GM23248 (cell line): ENCODE results near the gene CSTA. TPM values are rescaled to one million over a fixed set of nuclear protein-coding genes. Genes with fewer than 3 reads are reported as not detected.

ENCODE experiments used
- DNase-seq: peaks from one replicate; pipeline ENCODE4 v3.0.0-alpha.2; 2015
- H2AFZ ChIP-seq: fragments of 200-600 bp; sonication (generic); 2 replicates; pipeline ENCODE4 v1.6.1; 2016; ENCODE audit warnings: antibody characterized with exemption
- H3F3A ChIP-seq: fragments of 200-600 bp; sonication (generic); 2 replicates; pipeline ENCODE4 v1.6.1; 2016; ENCODE audit warnings: mild to moderate bottlenecking, antibody characterized with exemption, mixed run types; ENCODE audit not compliant: insufficient read depth
- H3K27ac ChIP-seq: fragments of 200-600 bp; sonication (generic); 2 replicates; pipeline ENCODE4 v1.5.1; 2016; ENCODE audit warnings: mild to moderate bottlenecking
- H3K27me3 ChIP-seq: fragments of 200-600 bp; sonication (generic); replicated peaks from 2 replicates; pipeline ENCODE4 v1.6.1; 2016; ENCODE audit warnings: mild to moderate bottlenecking; ENCODE audit not compliant: insufficient read depth
- H3K36me3 ChIP-seq: fragments of 200-600 bp; sonication (generic); 2 replicates; pipeline ENCODE4 v1.6.1; 2016; ENCODE audit warnings: low read depth, mild to moderate bottlenecking
- H3K4me1 ChIP-seq: fragments of 200-600 bp; sonication (generic); 2 replicates; pipeline ENCODE4 v1.6.1; 2016; ENCODE audit warnings: mild to moderate bottlenecking; ENCODE audit not compliant: insufficient read depth
- H3K4me2 ChIP-seq: fragments of 200-600 bp; sonication (generic); one replicate; pipeline ENCODE4 v1.6.1; 2016; ENCODE audit warnings: mild to moderate bottlenecking; ENCODE audit not compliant: unreplicated experiment
- H3K4me3 ChIP-seq: fragments of 200-600 bp; sonication (generic); 2 replicates; pipeline ENCODE4 v1.5.1; 2016; ENCODE audit warnings: mild to moderate bottlenecking
- H3K79me2 ChIP-seq: fragments of 200-600 bp; sonication (generic); 2 replicates; pipeline ENCODE4 v1.6.1; 2016; ENCODE audit warnings: mild to moderate bottlenecking; ENCODE audit not compliant: insufficient read depth
- H3K9ac ChIP-seq: fragments of 200-600 bp; sonication (generic); 2 replicates; pipeline ENCODE4 v1.6.1; 2016; ENCODE audit warnings: mild to moderate bottlenecking
- H3K9me2 ChIP-seq: fragments of 200-600 bp; sonication (generic); 2 replicates; pipeline ENCODE4 v1.6.1; 2016; ENCODE audit warnings: mixed run types, mild to moderate bottlenecking, moderate library complexity; ENCODE audit not compliant: insufficient read depth
- H3K9me3 ChIP-seq: fragments of 200-600 bp; sonication (generic); one replicate; pipeline ENCODE4 v1.6.1; 2017; ENCODE audit warnings: low read depth
- H4K20me1 ChIP-seq: fragments of 200-600 bp; sonication (generic); 2 replicates; pipeline ENCODE4 v1.6.0; 2016; ENCODE audit not compliant: insufficient read depth
- EZH2 ChIP-seq: fragments of 200-600 bp; sonication (generic); IDR thresholded peaks from 2 replicates; pipeline ENCODE4 v1.6.1; 2018; ENCODE audit warnings: antibody characterized with exemption, mild to moderate bottlenecking; ENCODE audit not compliant: insufficient read depth, poor library complexity, severe bottlenecking
- EZH2phosphoT487 ChIP-seq: fragments of 200-600 bp; sonication (generic); IDR thresholded peaks from 2 replicates; pipeline ENCODE4 v1.6.1; 2018; ENCODE audit warnings: antibody characterized with exemption, moderate library complexity, mild to moderate bottlenecking, low read depth; ENCODE audit not compliant: insufficient read depth
- WGBS, 2 experiments: methylation state at CpG; one replicate each; pipeline ENCODE4 v1.1.6; 2015 to 2017; ENCODE audit warnings: low lambda C conversion rate in 2 of 2, low coverage in 1 of 2; ENCODE audit errors: missing lambda C conversion rate in 2 of 2; 5-methylcytosine and 5-hydroxymethylcytosine counted together
- in situ Hi-C: fragments of 300-500 bp; cut with MboI; formaldehyde crosslinking; loops from 2 replicates; pipeline ENCODE4 v1.15.0; 2020
- polyA plus RNA-seq: library from polyadenylated mRNA; unstranded; fragments of >200 nt; fragmentation: Nextera tagmentation; extraction: Ambion mirVana; gene quantifications from 2 replicates; pipeline ENCODE4 v1.2.1, GENCODE V29; 2016
- total RNA-seq: library from RNA; depleted of rRNA; stranded (reverse); fragments of >200 nt; shearing (Covaris generic); gene quantifications from 2 replicates; pipeline ENCODE4 v1.2.3, GENCODE V29; 2014

Gene CSTA
- total and polyA plus RNA-seq, 2 experiments from 2014 or later, result 1.8 to 5.3 TPM

- TF ChIP-seq EZH2phosphoT487 (no peak), EZH2 (no peak)
- Histone ChIP-seq H3K27ac (no peak overlapping the region), H3K9me3 (no peaks in the 10 kb centered on the region), H3K79me2 (peaks cover 98% of the 10 kb centered on the region), H3K4me1 (0 out of 2 replicates have a peak, but pooled peaks cover 5% of the 10 kb centered on the region), H3K36me3 (no peaks in the 10 kb centered on the region), H2AFZ (no peak overlapping the region), H3K4me2 (no peak overlapping the region), H3K4me3 (no peak overlapping the region), H4K20me1 (no peaks in the 10 kb centered on the region), H3K9me2 (no peaks in the 10 kb centered on the region), H3F3A (no peaks in the 10 kb centered on the region), H3K9ac (no peak overlapping the region), H3K27me3 (no peaks in the 10 kb centered on the region)
- in situ Hi-C loops, result no loop called here
- DNase-seq, result no peak
- WGBS, 2 experiments, result 97 to 98% methylated on average over 4 of the region's 4 CpGs
These were observed 52.9 kb downstream of the CSTA start for GRCh38 chr3:122377975-122378374.

- Histone ChIP-seq H3K4me3 (peak within 1 kb of the TSS; percentile 97), H4K20me1 (no peaks in the 10 kb centered on the region), H3K4me2 (peak within 1 kb of the TSS; percentile 97), H3K9ac (peak within 1 kb of the TSS; percentile 90), H3K79me2 (peaks cover 87% of the 10 kb centered on the region), H3K9me3 (no peaks in the 10 kb centered on the region), H3F3A (peaks cover 5% of the 10 kb centered on the region; the same call in 1 of the 2 replicates), H3K9me2 (no peaks in the 10 kb centered on the region), H2AFZ (peak within 1 kb of the TSS; percentile 100), H3K27ac (peak within 1 kb of the TSS; percentile 73), H3K27me3 (no peaks in the 10 kb centered on the region), H3K36me3 (no peaks in the 10 kb centered on the region), H3K4me1 (peaks cover 14% of the 10 kb centered on the region)
- WGBS, 2 experiments, result 0 to 1% methylated on average over 31 of the region's 31 CpGs
- in situ Hi-C loops, result no loop called here
- peak; percentile 93 for DNase-seq
- TF ChIP-seq EZH2 (no peak), EZH2phosphoT487 (no peak)
These were observed 58.0 kb downstream of the CSTA start, which contains the start of gene MIX23 for GRCh38 chr3:122382888-122383666. Gene MIX23 (minus strand): TSS chr3:122383231. CDS start chr3:122383224, 7 bp downstream.

- Histone ChIP-seq H2AFZ (peak within 1 kb of the TSS; percentile 100), H3K9me3 (no peaks in the 10 kb centered on the region), H4K20me1 (no peaks in the 10 kb centered on the region), H3K79me2 (peaks cover 87% of the 10 kb centered on the region), H3K9ac (peak within 1 kb of the TSS; percentile 90), H3K36me3 (no peaks in the 10 kb centered on the region), H3K9me2 (no peaks in the 10 kb centered on the region), H3K4me1 (peaks cover 14% of the 10 kb centered on the region), H3K4me3 (peak within 1 kb of the TSS; percentile 97), H3K4me2 (peak within 1 kb of the TSS; percentile 97), H3K27ac (peak within 1 kb of the TSS; percentile 73), H3F3A (peaks cover 5% of the 10 kb centered on the region; the same call in 1 of the 2 replicates), H3K27me3 (no peaks in the 10 kb centered on the region)
- DNase-seq, result peak; percentile 95
- WGBS, 2 experiments, result 1% methylated on average over 34 to 47 of the region's 52 CpGs
- TF ChIP-seq EZH2 (no peak), EZH2phosphoT487 (no peak)
- in situ Hi-C loops, result no loop called here
These were observed 59.0 kb downstream of the CSTA start, which contains the start of gene FAM162A for GRCh38 chr3:122383771-122384697. Gene FAM162A (plus strand): TSS chr3:122384182. CDS start chr3:122384266, 84 bp downstream.

GRCh38 chr3:122387709-122388108, 62.7 kb downstream of the CSTA start:
- Histone ChIP-seq H4K20me1 (no peaks in the 10 kb centered on the region), H3K27me3 (no peaks in the 10 kb centered on the region), H3K27ac (no peak overlapping the region), H3K9me2 (no peaks in the 10 kb centered on the region), H3K79me2 (peaks cover 57% of the 10 kb centered on the region), H3K36me3 (no peaks in the 10 kb centered on the region), H3K4me2 (no peak overlapping the region), H3F3A (peaks cover 10% of the 10 kb centered on the region; the same call in 1 of the 2 replicates), H3K4me3 (no peak overlapping the region), H3K9me3 (no peaks in the 10 kb centered on the region), H3K9ac (no peak overlapping the region), H2AFZ (no peak overlapping the region), H3K4me1 (peaks cover 9% of the 10 kb centered on the region)
- in situ Hi-C loops, result no loop called here
- no peak for DNase-seq
- WGBS, 2 experiments, result 87 to 88% methylated on average over 3 of the region's 3 CpGs
- no peak for TF ChIP-seq EZH2phosphoT487
- no peak for TF ChIP-seq EZH2
